AG10803 (cell line): ENCODE results near the gene PTGDR2.

Source experiments
- DNase-seq: peaks from one replicate; pipeline ENCODE4 v3.0.0; 2010; ENCODE audit warnings: low read depth
- H3K4me3 ChIP-seq: 2 replicates; pipeline ENCODE4 v1.5.1; 2011; ENCODE audit warnings: mild to moderate bottlenecking, low read length, control low read depth
- TF ChIP-seq, protein P1 (sequence below): conservative IDR thresholded peaks from 2 replicates; pipeline ENCODE4 v1.5.1; 2011; ENCODE audit warnings: mild to moderate bottlenecking, low read length, control low read depth, inconsistent platforms

Gene PTGDR2

DNA sequence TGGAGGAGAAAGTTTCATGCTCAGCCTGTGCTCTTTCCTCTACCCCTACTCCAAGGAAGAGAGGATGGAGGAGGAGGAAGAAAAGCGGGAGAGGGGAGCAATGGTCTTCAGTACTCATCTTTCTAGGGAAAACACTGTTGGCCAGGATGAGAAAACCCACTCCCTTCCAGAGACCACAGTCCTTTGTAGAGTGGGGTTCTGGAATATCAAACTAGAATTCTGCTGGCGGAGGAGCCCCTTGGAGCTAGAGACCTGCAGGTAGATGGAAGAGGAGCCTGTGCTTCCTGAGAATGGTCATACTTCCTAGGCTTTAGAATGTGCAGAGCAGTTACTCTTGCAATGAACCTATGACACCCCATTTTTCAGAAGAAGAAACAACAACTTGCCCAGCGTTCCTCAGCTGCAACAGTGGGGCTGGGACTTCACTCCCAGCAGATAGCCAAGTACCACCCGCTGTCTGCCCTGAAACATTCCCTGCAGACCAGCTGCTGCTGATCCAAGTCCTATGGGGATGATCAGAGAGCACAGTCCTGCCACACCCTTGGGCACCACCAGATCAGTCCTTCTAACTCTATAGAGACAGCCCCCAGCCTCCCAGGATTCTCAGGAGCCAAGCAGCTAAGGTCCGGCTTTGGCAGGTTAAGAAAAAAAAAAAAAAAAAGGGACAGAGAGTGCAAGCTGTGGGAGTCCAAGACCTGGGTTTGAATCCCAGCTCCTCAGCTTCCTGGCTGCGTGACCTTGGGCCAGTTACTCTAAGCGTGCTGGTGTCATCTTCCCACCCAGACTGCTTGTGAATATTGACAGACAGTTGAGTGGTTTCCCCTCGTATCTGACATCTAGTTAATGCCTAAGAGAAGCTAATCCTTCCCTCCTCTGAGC, 664 bp downstream of the PTGDR2 start:
- H3K4me3 ChIP-seq: no peak overlapping the region

DNA sequence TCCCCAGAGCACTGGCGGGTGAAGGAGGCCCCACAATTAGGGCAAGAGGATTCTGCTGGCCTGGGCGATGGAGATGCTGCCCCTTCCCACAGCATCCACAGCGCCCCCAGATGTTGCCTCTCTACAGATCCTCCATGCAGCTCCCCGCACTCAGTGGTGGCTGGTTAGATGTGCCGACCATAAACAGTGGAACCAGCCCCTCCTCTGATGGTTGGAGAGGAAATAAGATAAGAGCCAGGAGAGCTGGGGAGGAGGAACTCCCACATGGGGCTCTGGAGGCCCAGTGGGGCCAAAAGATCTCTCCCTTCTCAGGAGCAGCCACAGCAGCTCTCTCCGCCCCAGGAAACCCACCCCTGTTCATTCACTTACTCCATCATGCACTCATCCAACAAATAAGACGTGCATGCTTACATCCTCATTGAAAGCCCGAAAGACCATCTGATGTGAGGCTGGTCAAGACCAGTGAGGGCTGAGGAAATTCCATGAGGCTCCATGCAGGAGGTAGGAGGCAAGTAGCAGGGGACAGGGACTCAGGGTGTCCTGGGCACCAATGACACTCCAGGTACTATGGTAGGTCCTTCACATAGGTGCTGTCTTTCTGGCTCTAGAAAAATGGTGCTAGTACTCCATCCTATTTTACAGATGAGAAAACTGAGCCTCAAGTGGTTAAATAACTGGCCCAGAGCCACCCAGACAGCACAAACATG, 1.5 kb downstream of the PTGDR2 start:
- H3K4me3 ChIP-seq: no peak overlapping the region
- no peak for DNase-seq
- TF ChIP-seq, protein P1, sequence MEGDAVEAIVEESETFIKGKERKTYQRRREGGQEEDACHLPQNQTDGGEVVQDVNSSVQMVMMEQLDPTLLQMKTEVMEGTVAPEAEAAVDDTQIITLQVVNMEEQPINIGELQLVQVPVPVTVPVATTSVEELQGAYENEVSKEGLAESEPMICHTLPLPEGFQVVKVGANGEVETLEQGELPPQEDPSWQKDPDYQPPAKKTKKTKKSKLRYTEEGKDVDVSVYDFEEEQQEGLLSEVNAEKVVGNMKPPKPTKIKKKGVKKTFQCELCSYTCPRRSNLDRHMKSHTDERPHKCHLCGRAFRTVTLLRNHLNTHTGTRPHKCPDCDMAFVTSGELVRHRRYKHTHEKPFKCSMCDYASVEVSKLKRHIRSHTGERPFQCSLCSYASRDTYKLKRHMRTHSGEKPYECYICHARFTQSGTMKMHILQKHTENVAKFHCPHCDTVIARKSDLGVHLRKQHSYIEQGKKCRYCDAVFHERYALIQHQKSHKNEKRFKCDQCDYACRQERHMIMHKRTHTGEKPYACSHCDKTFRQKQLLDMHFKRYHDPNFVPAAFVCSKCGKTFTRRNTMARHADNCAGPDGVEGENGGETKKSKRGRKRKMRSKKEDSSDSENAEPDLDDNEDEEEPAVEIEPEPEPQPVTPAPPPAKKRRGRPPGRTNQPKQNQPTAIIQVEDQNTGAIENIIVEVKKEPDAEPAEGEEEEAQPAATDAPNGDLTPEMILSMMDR: no peak

More for the DNA sequence above, 664 bp downstream of the PTGDR2 start:
- TF ChIP-seq, protein P1: no peak
- DNase-seq: no peak

DNA sequence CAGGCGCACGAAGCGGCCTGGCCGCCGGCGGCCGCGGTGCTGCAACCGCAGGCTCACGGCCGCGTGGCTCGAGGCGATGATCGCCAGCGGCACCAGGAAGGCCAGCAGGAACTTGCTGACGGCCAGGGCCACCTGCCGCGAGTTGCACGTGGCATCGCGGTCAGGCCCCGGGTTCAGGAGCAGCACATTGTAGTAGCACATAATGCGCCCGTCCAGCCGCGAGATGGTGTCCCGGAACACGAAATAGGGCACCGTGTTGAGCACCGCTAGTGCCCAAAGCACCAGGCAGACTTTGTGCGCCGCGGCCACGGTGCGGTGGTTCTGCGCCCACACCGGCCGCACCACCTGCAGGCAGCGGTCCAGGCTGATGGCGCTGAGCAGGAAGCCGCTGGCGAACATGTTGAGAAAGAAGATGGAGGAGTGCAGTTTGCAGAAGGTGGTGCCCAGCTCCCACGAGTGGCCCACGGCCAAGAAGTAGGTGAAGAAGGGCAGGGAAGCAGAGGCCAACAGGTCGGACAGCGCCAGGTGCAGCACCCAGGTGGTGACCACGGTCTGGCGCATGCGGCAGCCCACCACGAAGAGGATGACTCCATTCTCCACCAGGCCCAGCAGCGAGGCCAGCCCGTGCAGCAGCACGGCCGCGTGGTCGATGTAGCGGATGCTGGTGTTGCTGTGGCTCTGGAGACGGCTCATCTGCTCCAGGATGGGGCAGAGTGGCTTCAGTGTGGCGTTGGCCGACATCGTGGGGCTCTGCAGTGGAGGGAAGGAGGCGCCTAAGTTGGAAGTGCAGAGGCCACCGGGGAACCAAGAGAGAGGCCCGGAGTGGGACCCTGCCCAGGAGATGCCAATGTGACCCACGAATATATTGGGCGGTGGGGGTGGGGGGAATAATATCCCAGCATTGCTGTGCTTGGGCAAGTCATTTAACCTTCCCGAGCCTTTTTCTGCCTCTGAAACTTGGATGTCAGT, 2.5 kb downstream of the PTGDR2 start:
- TF ChIP-seq, protein P1: no peak
- H3K4me3 ChIP-seq: no peak overlapping the region
- DNase-seq: no peak

DNA sequence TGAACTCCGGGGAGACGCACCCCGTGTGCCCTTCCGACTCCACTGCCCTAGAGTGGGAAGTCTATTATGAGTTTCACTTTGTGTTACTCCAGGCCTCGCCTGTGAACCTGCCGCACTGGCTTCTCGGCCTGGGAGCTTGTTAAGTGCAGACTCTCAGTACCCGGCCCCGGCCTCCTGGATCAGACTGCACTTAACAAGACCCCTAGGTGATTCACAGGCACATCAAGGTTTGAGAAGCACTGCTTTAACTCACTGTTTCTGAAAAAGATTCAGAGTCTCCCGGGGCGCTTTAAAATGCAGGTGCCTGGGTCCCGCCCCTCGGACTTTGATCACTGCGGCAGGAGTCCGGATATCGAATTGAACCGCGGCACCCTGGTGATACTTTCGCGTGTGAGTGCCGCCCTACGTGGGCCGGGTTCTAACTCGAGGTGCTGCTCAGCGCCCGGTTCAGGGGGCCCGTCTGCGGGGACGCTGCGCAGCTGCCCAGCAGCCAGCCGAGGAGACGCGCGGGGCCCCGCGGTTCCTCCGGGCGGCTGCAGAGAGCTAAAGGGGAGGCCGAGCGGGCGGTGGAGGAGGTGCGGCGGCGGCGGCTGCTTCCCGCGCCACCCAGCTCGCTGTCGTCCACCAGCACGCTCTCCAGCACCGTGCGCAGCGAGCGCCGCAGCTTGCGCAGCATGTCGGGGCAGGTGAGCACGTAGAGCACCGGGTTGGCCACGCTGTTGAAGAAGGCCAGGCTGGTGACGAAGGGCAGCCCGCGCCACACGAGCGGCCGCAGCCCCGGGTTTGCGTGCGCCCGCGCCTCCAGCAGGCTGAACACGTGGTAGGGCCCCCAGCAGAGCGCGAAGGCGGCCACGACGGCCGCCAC, 3.4 kb downstream of the PTGDR2 start:
- no peak overlapping the region for H3K4me3 ChIP-seq
- no peak for DNase-seq
- TF ChIP-seq, protein P1: no peak

DNA sequence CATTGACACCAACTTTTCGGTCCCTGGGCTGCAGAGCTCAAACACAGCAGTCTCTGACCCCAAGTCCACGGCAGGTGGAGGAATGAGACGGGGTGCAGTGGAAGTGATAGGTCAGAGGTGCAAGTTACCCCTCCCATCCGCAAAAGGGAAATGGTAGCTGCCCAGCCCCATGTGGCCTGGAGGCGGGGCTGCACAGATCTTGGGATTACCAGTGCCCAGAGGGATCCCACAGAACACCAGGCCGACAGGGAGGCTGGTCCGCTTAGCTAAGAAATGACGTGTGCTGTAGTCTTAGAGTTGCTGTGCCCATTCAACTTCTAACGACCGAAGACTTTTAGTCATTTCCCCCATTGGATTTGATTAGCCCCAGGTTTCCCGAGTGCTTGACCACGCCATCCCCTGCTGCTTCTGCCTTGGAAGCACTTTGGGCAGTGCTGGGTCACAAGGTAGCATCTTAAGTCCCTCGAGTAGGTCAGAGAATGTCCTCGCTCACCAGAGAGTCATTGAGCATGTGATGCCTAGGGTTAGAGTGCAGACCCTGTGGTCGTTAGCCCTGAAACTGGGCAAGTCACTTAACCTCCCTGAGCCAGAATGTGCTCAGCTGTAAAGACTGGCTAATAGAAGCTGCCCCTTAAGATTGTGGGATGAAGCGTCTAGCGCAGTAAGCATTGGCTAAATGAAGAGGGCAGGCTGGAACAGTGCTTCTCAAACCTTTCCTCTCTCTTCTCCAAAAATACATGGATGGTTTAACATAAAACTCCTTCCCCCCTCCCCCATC, 4.2 kb downstream of the PTGDR2 start:
- DNase-seq: no peak
- TF ChIP-seq, protein P1: no peak
- H3K4me3 ChIP-seq: no peak overlapping the region
